Panc1 (cell line): ENCODE results near the gene GRIA4. TPM values are rescaled to one million over a fixed set of nuclear protein-coding genes. Genes with fewer than 3 reads are reported as not detected.

ENCODE experiments used
- ATAC-seq: fragments of 200-7000 bp; cut with Tn5 transposase; 2 replicates; pipeline ENCODE4 v1.9.1; 2020; ENCODE audit warnings: mild to moderate bottlenecking, moderate library complexity
- BruUV-seq: library from RNA; stranded (reverse); fragments of 400-500 nt; replicated peaks from 2 replicates; lab custom pipeline; 2021; lab: Mats Ljungman, UMichigan
- CTCF ChIA-PET: fragments of 300-600 bp; sonication (Branson Sonifier 250); formaldehyde crosslinking; loops from one replicate; lab custom pipeline; 2022; ENCODE audit warnings: antibody characterized with exemption; lab: Charles Lee
- POLR2A ChIA-PET: fragments of 300-600 bp; sonication (Branson Sonifier 250); formaldehyde crosslinking; loops from one replicate; lab custom pipeline; 2022; ENCODE audit warnings: antibody characterized with exemption; lab: Charles Lee
- DNase-seq: peaks from one replicate; pipeline ENCODE4 v3.0.0-alpha.2; 2010; ENCODE audit warnings: low read depth, low spot score
- H3K27ac ChIP-seq: 2 replicates; pipeline ENCODE4 v1.5.1; 2011; ENCODE audit warnings: mild to moderate bottlenecking, low read length, inconsistent platforms
- H3K27me3 ChIP-seq: fragments of 200-500 bp; sonication (Bioruptor generic); 2 replicates; pipeline ENCODE4 v1.6.0; 2014; ENCODE audit warnings: low read length, inconsistent platforms; ENCODE audit not compliant: control insufficient read depth, insufficient read depth
- H3K36me3 ChIP-seq: fragments of 200-500 bp; sonication (Bioruptor generic); 2 replicates; pipeline ENCODE4 v1.5.1; 2014; ENCODE audit warnings: inconsistent platforms, mild to moderate bottlenecking, low read length, moderate library complexity; ENCODE audit not compliant: control insufficient read depth, insufficient read depth
- H3K4me1 ChIP-seq: 2 replicates; pipeline ENCODE4 v1.5.1; 2011; ENCODE audit warnings: inconsistent platforms, mild to moderate bottlenecking, low read length, moderate library complexity; ENCODE audit not compliant: control insufficient read depth, insufficient read depth
- H3K4me3 ChIP-seq, 2 experiments: 2 replicates each; pipeline ENCODE4 v1.5.1; 2011 to 2012; ENCODE audit warnings: low read depth in 2 of 2, low read length in 2 of 2, mild to moderate bottlenecking in 2 of 2, inconsistent platforms in 1 of 2, moderate library complexity in 1 of 2
- H3K9me3 ChIP-seq: fragments of 200-500 bp; sonication (Bioruptor generic); 2 replicates; pipeline ENCODE4 v1.5.1; 2014; ENCODE audit warnings: low read depth, mild to moderate bottlenecking, inconsistent platforms, low read length, moderate library complexity; ENCODE audit not compliant: control insufficient read depth, insufficient read depth
- CTCF ChIP-seq: fragments of 450-650 bp; IDR thresholded peaks from 2 replicates; pipeline ENCODE4 v1.5.1; 2017; ENCODE audit warnings: mild to moderate bottlenecking
- POLR2AphosphoS5 ChIP-seq: IDR thresholded peaks from 2 replicates; pipeline ENCODE4 v1.6.1; 2012; ENCODE audit warnings: mild to moderate bottlenecking, low read depth, low read length, moderate library complexity
- REST ChIP-seq, 2 experiments: IDR thresholded peaks; 2 replicates each; pipeline ENCODE4 v1.6.1; 2011 to 2012; ENCODE audit warnings: low read depth in 2 of 2, control low read depth in 1 of 2, low read length in 1 of 2, mild to moderate bottlenecking in 1 of 2, moderate library complexity in 1 of 2; ENCODE audit not compliant: insufficient read depth in 1 of 2
- SIN3A ChIP-seq: IDR thresholded peaks from 2 replicates; pipeline ENCODE4 v1.6.1; 2012; ENCODE audit warnings: low read depth, mild to moderate bottlenecking, low read length, moderate library complexity, borderline replicate concordance; ENCODE audit not compliant: insufficient read depth
- TCF7L2 ChIP-seq: IDR thresholded peaks from 2 replicates; pipeline ENCODE4 v1.6.1; 2011; ENCODE audit warnings: mild to moderate bottlenecking, low read depth, low read length, inconsistent platforms
- in situ Hi-C: cut with HindIII; loops from 2 replicates; pipeline ENCODE4 v1.10.0; 2016; ENCODE audit warnings: low sequenced_read_pairs, low pct_unique_long_range_greater_than_20kb
- intact Hi-C: fragments of 100-400 bp; cut with micrococcal nuclease; formaldehyde crosslinking; loops from one replicate; pipeline ENCODE4 v1.10.0; 2022; ENCODE audit not compliant: unreplicated experiment
- total RNA-seq: library from RNA; stranded (reverse); gene quantifications from one replicate; pipeline ENCODE4 v1.2.1, GENCODE V29; 2021; ENCODE audit not compliant: unreplicated experiment

The GRIA4 gene
- total RNA-seq, 1 experiment from 2014 or later: not detected

GRCh38 chr11:105705786-105706530 is 96.1 kb downstream of the GRIA4 start:
- intact Hi-C loops (no loop called here), in situ Hi-C loops (no loop called here)
- no peak overlapping the region for H3K27ac ChIP-seq
- H3K4me1 ChIP-seq: no peaks in the 10 kb centered on the region
- H3K36me3 ChIP-seq: no peaks in the 10 kb centered on the region
- DNase-seq: no peak
- ChIA-PET CTCF (no interaction called here), POLR2A (no interaction called here)
- H3K27me3 ChIP-seq: no peaks in the 10 kb centered on the region
- no peaks in the 10 kb centered on the region for H3K9me3 ChIP-seq
- no TSS peak for BruUV-seq
- no peak overlapping the region for H3K4me3 ChIP-seq
- no peak for ATAC-seq
- TF ChIP-seq TCF7L2 (no peak), SIN3A (no peak), CTCF (no peak), REST (IDR thresholded peaks at IDR 0.05; ENCODE audit: insufficient read depth in 1 of 2, low read depth in 2 of 2, low read length in 1 of 2) (no peak), POLR2AphosphoS5 (no peak)

- no peak for ATAC-seq
- CTCF ChIA-PET: no interaction called here
- Histone ChIP-seq H3K4me1 (no peaks in the 10 kb centered on the region), H3K27ac (no peak overlapping the region), H3K36me3 (no peaks in the 10 kb centered on the region), H3K27me3 (no peaks in the 10 kb centered on the region), H3K4me3 (no peak overlapping the region), H3K9me3 (no peaks in the 10 kb centered on the region)
- POLR2A ChIA-PET: no interaction called here
- no TSS peak for BruUV-seq
- TF ChIP-seq SIN3A: no peak
- no peak for TF ChIP-seq REST (IDR thresholded peaks at IDR 0.05; ENCODE audit: insufficient read depth in 1 of 2, low read depth in 2 of 2, low read length in 1 of 2)
- TF ChIP-seq CTCF: no peak
- no peak for TF ChIP-seq POLR2AphosphoS5
- TF ChIP-seq TCF7L2: no peak
- in situ Hi-C loops: no loop called here
- DNase-seq: no peak
- intact Hi-C loops: no loop called here
These were observed 103.2 kb downstream of the GRIA4 start for GRCh38 chr11:105713106-105713505.
